GM19324 (cell line): ENCODE results near the gene MYBPC1.
"Not testable (repeated sequence)": the region's sequence is repeated elsewhere in the genome, so short reads cannot be mapped to it uniquely, and the experiment has no call there.

Source experiments
- ATAC-seq: cut with Tn5 transposase; IDR thresholded peaks from one replicate; pipeline ENCODE4 v1.9.1; 2021; ENCODE audit warnings: mild to moderate bottlenecking, moderate library complexity; ENCODE audit not compliant: unreplicated experiment, low FRiP score

The MYBPC1 gene

GRCh38 chr12:101594700-101595099, at the start of gene MYBPC1:
Gene MYBPC1, plus strand, starts transcription at chr12:101594971. Its CDS starts 100 bp downstream, at chr12:101595071.
- no peak for ATAC-seq

- no peak for ATAC-seq
Observed at GRCh38 chr12:101551362-101552114, 43.2 kb upstream of the MYBPC1 start.

- ATAC-seq: no peak
Observed at GRCh38 chr12:101552277-101552676, 42.5 kb upstream of the MYBPC1 start.

- ATAC-seq: no peak
Observed at GRCh38 chr12:101557094-101557493, 37.7 kb upstream of the MYBPC1 start.

GRCh38 chr12:101558726-101559125, 36.0 kb upstream of the MYBPC1 start:
- ATAC-seq: not testable (repeated sequence)

- ATAC-seq: no peak
Observed at GRCh38 chr12:101563212-101563611, 31.6 kb upstream of the MYBPC1 start.

- ATAC-seq: no peak
Observed at GRCh38 chr12:101564912-101565311, 29.9 kb upstream of the MYBPC1 start.

GRCh38 chr12:101566318-101566717, 28.5 kb upstream of the MYBPC1 start:
- ATAC-seq: no peak

GRCh38 chr12:101567918-101568317, 26.9 kb upstream of the MYBPC1 start:
- no peak for ATAC-seq

GRCh38 chr12:101570047-101570446, 24.7 kb upstream of the MYBPC1 start:
- no peak for ATAC-seq

GRCh38 chr12:101571105-101571504, 23.7 kb upstream of the MYBPC1 start:
- ATAC-seq: no peak

GRCh38 chr12:101573743-101574142, 21.0 kb upstream of the MYBPC1 start:
- ATAC-seq: no peak

GRCh38 chr12:101578417-101578816, 16.4 kb upstream of the MYBPC1 start:
- no peak for ATAC-seq

GRCh38 chr12:101581190-101581589, 13.6 kb upstream of the MYBPC1 start:
- no peak for ATAC-seq

- no peak for ATAC-seq
Observed at GRCh38 chr12:101582937-101583336, 11.8 kb upstream of the MYBPC1 start.

GRCh38 chr12:101590383-101590782, 4.4 kb upstream of the MYBPC1 start:
- no peak for ATAC-seq

- ATAC-seq: no peak
Observed at GRCh38 chr12:101591781-101592180, 3.0 kb upstream of the MYBPC1 start.

- no peak for ATAC-seq
Observed at GRCh38 chr12:101592448-101592847, 2.3 kb upstream of the MYBPC1 start.

- no peak for ATAC-seq
Observed at GRCh38 chr12:101592921-101593320, 1.9 kb upstream of the MYBPC1 start.

GRCh38 chr12:101596172-101596571, 1.4 kb downstream of the MYBPC1 start:
- no peak for ATAC-seq

GRCh38 chr12:101597164-101597563, 2.4 kb downstream of the MYBPC1 start:
- ATAC-seq: no peak

GRCh38 chr12:101598483-101598882, 3.7 kb downstream of the MYBPC1 start:
- no peak for ATAC-seq

GRCh38 chr12:101599311-101599710, 4.5 kb downstream of the MYBPC1 start:
- ATAC-seq: no peak
